ENCODE results near the gene APH1B. TPM values are rescaled to one million over a fixed set of nuclear protein-coding genes. Genes with fewer than 3 reads are reported as not detected.

Gene APH1B
- total and polyA plus RNA-seq, 2 experiments from 2014 or later: 19.9 to 29.8 TPM

GRCh38 chr15:63323798-63324563 is 46.6 kb downstream of the APH1B start:
- WGBS (ENCODE audit: low lambda C conversion rate, missing lambda C conversion rate): 89% methylated on average over 9 of the region's 9 CpGs
- Histone ChIP-seq H3K79me2 (no peaks in the 10 kb centered on the region), H3K9me3 (ENCODE audit: low read depth) (no peaks in the 10 kb centered on the region), H3K36me3 (replicated peaks; ENCODE audit: insufficient read depth, low read depth) (no peaks in the 10 kb centered on the region), H3K4me1 (ENCODE audit: insufficient read depth) (no peaks in the 10 kb centered on the region), H3K27me3 (no peaks in the 10 kb centered on the region), H3K9me2 (replicated peaks; ENCODE audit: insufficient read depth) (no peaks in the 10 kb centered on the region), H3K4me2 (no peak overlapping the region), H4K20me1 (ENCODE audit: insufficient read depth, poor library complexity, severe bottlenecking) (no peaks in the 10 kb centered on the region), H2AFZ (no peak overlapping the region), H3K27ac (no peak overlapping the region), H3K4me3 (no peak overlapping the region)
- DNase-seq (ENCODE audit: low spot score): no peak
- TF ChIP-seq EZH2phosphoT487 (IDR thresholded peaks at IDR 0.05; ENCODE audit: low read depth, severe bottlenecking, unreplicated experiment) (no peak), EZH2 (IDR thresholded peaks at IDR 0.05; ENCODE audit: borderline replicate concordance) (no peak), CTCF (IDR thresholded peaks at IDR 0.05; ENCODE audit: poor library complexity) (no peak)

DNA sequence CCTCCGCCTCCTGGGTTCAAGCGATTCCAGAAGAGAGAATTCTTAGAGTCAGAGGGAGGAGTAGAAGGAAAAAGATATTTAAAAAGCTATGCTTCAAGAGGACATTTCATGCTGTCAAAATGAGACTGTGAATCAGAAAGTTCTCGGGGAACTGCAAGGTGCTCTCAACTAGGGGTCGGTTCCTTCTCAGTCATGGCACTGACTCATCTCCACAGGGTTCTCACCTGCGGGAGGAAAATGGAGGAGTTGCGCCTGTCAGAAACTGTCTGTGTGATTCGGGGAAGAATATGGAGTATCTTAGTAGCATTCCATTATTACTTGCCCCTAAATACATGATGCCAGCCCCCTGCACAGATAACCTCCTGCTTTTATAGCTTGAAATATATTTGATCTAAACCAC is 47.4 kb downstream of the APH1B start:
- DNase-seq (ENCODE audit: low spot score): no peak
- H3K9me2 ChIP-seq (replicated peaks; ENCODE audit: insufficient read depth): no peaks in the 10 kb centered on the region
- WGBS (ENCODE audit: low lambda C conversion rate, missing lambda C conversion rate): 92% methylated on average over 7 of the region's 7 CpGs
- no peaks in the 10 kb centered on the region for H4K20me1 ChIP-seq (ENCODE audit: insufficient read depth, poor library complexity, severe bottlenecking)
- H2AFZ ChIP-seq: no peak overlapping the region
- H3K27me3 ChIP-seq: no peaks in the 10 kb centered on the region
- H3K27ac ChIP-seq: no peak overlapping the region
- H3K9me3 ChIP-seq (ENCODE audit: low read depth): no peaks in the 10 kb centered on the region
- no peak overlapping the region for H3K4me3 ChIP-seq
- H3K4me1 ChIP-seq (ENCODE audit: insufficient read depth): no peaks in the 10 kb centered on the region
- H3K4me2 ChIP-seq: no peak overlapping the region
- H3K36me3 ChIP-seq (replicated peaks; ENCODE audit: insufficient read depth, low read depth): no peaks in the 10 kb centered on the region
- no peak for TF ChIP-seq EZH2phosphoT487 (IDR thresholded peaks at IDR 0.05; ENCODE audit: low read depth, severe bottlenecking, unreplicated experiment)
- TF ChIP-seq EZH2 (IDR thresholded peaks at IDR 0.05; ENCODE audit: borderline replicate concordance): no peak
- TF ChIP-seq CTCF (IDR thresholded peaks at IDR 0.05; ENCODE audit: poor library complexity): no peak
- no peaks in the 10 kb centered on the region for H3K79me2 ChIP-seq

GRCh38 chr15:63327648-63328421 is 50.4 kb downstream of the APH1B start:
- no peaks in the 10 kb centered on the region for H3K27me3 ChIP-seq
- no peak for TF ChIP-seq EZH2phosphoT487 (IDR thresholded peaks at IDR 0.05; ENCODE audit: low read depth, severe bottlenecking, unreplicated experiment)
- no peak for TF ChIP-seq EZH2 (IDR thresholded peaks at IDR 0.05; ENCODE audit: borderline replicate concordance)
- no peak for TF ChIP-seq CTCF (IDR thresholded peaks at IDR 0.05; ENCODE audit: poor library complexity)
- H4K20me1 ChIP-seq (ENCODE audit: insufficient read depth, poor library complexity, severe bottlenecking): no peaks in the 10 kb centered on the region
- H3K9me3 ChIP-seq (ENCODE audit: low read depth): no peaks in the 10 kb centered on the region
- no peak overlapping the region for H3K4me3 ChIP-seq
- H3K9me2 ChIP-seq (replicated peaks; ENCODE audit: insufficient read depth): no peaks in the 10 kb centered on the region
- H3K4me1 ChIP-seq (ENCODE audit: insufficient read depth): peaks cover 9% of the 10 kb centered on the region
- no peaks in the 10 kb centered on the region for H3K79me2 ChIP-seq
- H3K36me3 ChIP-seq (replicated peaks; ENCODE audit: insufficient read depth, low read depth): no peaks in the 10 kb centered on the region
- 91% methylated on average over 12 of the region's 12 CpGs for WGBS (ENCODE audit: low lambda C conversion rate, missing lambda C conversion rate)
- DNase-seq (ENCODE audit: low spot score): no peak
- no peak overlapping the region for H3K4me2 ChIP-seq
- H2AFZ ChIP-seq: no peak overlapping the region
- no peak overlapping the region for H3K27ac ChIP-seq

Measured in hepatocyte (in vitro differentiated cells).